Endothelial cell of umbilical vein (primary cell): Measurements from ENCODE around the gene FAM180A. TPM values are rescaled to one million over a fixed set of nuclear protein-coding genes. Genes with fewer than 3 reads are reported as not detected.

Experiments
- BruUV-seq: library from RNA; stranded (reverse); fragments of 400-500 nt; replicated peaks from 2 replicates; lab custom pipeline; 2021; lab: Mats Ljungman, UMichigan
- CTCF ChIA-PET: fragments of 300-600, 350-600 bp; sonication (Branson Sonifier 250); formaldehyde crosslinking; loops from one replicate; lab custom pipeline; 2021; ENCODE audit warnings: antibody characterized with exemption, inconsistent platforms; lab: Charles Lee
- POLR2A ChIA-PET: fragments of 300-600, 350-600 bp; sonication (Branson Sonifier 250); formaldehyde crosslinking; loops from one replicate; lab custom pipeline; 2021; ENCODE audit warnings: antibody characterized with exemption, inconsistent platforms; lab: Charles Lee
- DNase-seq: peaks from one replicate; pipeline ENCODE4 v3.0.0-alpha.2; 2011; ENCODE audit warnings: low read depth, low spot score
- FAIRE-seq: peaks from 2 replicates; lab custom pipeline; 2011; peaks lifted over from hg19 to GRCh38; lab: Jason Lieb, UNC
- H2AFZ ChIP-seq: 2 replicates; pipeline ENCODE4 v1.6.0; 2012; ENCODE audit warnings: low read depth, low read length, control low read depth, inconsistent platforms
- H3K27ac ChIP-seq: 2 replicates; pipeline ENCODE4 v1.5.1; 2011; ENCODE audit warnings: low read depth, mild to moderate bottlenecking, control low read depth, low read length, moderate library complexity; ENCODE audit not compliant: insufficient read depth
- H3K27me3 ChIP-seq, 2 experiments: 2 replicates each; pipeline versions ENCODE4 v1.6.0 to v1.6.1; 2011; ENCODE audit warnings: low read length in 2 of 2, mixed read lengths in 1 of 2; ENCODE audit not compliant: control insufficient read depth in 2 of 2, insufficient read depth in 2 of 2
- H3K36me3 ChIP-seq, 2 experiments: 2 replicates in 1 of 2; 3 replicates in 1 of 2; pipeline ENCODE4 v1.5.1; 2011; ENCODE audit warnings: low read length in 2 of 2, mild to moderate bottlenecking in 1 of 2, moderate library complexity in 1 of 2; ENCODE audit not compliant: control insufficient read depth in 2 of 2, insufficient read depth in 2 of 2; ENCODE audit errors: extremely low read depth in 1 of 2
- H3K4me1 ChIP-seq: 3 replicates; pipeline ENCODE4 v1.5.1; 2011; ENCODE audit warnings: mild to moderate bottlenecking, low read length; ENCODE audit not compliant: control insufficient read depth, insufficient read depth; ENCODE audit errors: extremely low read depth
- H3K4me2 ChIP-seq: 2 replicates; pipeline ENCODE4 v1.6.1; 2011; ENCODE audit warnings: low read length, control low read depth, mixed read lengths; ENCODE audit not compliant: insufficient read depth
- H3K4me3 ChIP-seq, 3 experiments: fragments of 200-600 bp in 1 of 3; sonication (generic), shearing (Covaris generic) in 1 of 3; replicated peaks in 1 of 3; 2 replicates each; pipeline ENCODE4 v1.5.1; 2011 to 2016; ENCODE audit warnings: control low read depth in 3 of 3, low read length in 3 of 3, mild to moderate bottlenecking in 2 of 3, inconsistent platforms in 1 of 3, low read depth in 1 of 3, moderate library complexity in 1 of 3; ENCODE audit not compliant: insufficient read depth in 1 of 3
- H3K79me2 ChIP-seq: 2 replicates; pipeline ENCODE4 v1.6.0; 2012; ENCODE audit warnings: low read length, inconsistent platforms; ENCODE audit not compliant: control insufficient read depth, insufficient read depth
- H3K9ac ChIP-seq: replicated peaks from 2 replicates; pipeline ENCODE3; 2011; ENCODE audit warnings: low read length, control low read depth; ENCODE audit not compliant: insufficient read depth; ENCODE audit errors: extremely low read depth
- H3K9me1 ChIP-seq: replicated peaks from 3 replicates; pipeline ENCODE4 v1.6.0; 2011; ENCODE audit warnings: mild to moderate bottlenecking, low read length; ENCODE audit not compliant: control insufficient read depth, insufficient read depth; ENCODE audit errors: extremely low read depth
- H3K9me3 ChIP-seq: replicated peaks from 2 replicates; pipeline ENCODE4 v1.5.1; 2012; ENCODE audit warnings: low read length, inconsistent platforms; ENCODE audit not compliant: control insufficient read depth, insufficient read depth
- H4K20me1 ChIP-seq: replicated peaks from 2 replicates; pipeline ENCODE3; 2011; ENCODE audit warnings: mild to moderate bottlenecking, low read length; ENCODE audit not compliant: control insufficient read depth, insufficient read depth; ENCODE audit errors: extremely low read depth
- CTCF ChIP-seq, 2 donors: IDR thresholded peaks; 1 replicate in 1 of 2; 2 replicates in 1 of 2; pipeline ENCODE4 v1.5.1; 2011; ENCODE audit warnings: low read length in 2 of 2, mild to moderate bottlenecking in 2 of 2, moderate library complexity in 2 of 2, control low read depth in 1 of 2, inconsistent platforms in 1 of 2, low read depth in 1 of 2; ENCODE audit not compliant: insufficient read depth in 1 of 2; ENCODE audit errors: extremely low read depth in 1 of 2
- EZH2 ChIP-seq: IDR thresholded peaks from 2 replicates; pipeline ENCODE4 v1.6.1; 2012; ENCODE audit warnings: borderline replicate concordance, low read depth, mild to moderate bottlenecking, moderate library complexity, low read length, inconsistent platforms; ENCODE audit not compliant: severe bottlenecking
- FOS ChIP-seq: IDR thresholded peaks from 2 replicates; pipeline ENCODE4 v1.6.1; 2011; ENCODE audit warnings: mild to moderate bottlenecking, low read length, moderate library complexity, borderline replicate concordance; ENCODE audit not compliant: insufficient read depth
- GATA2 ChIP-seq: IDR thresholded peaks from 2 replicates; pipeline ENCODE4 v1.7.0; 2011; ENCODE audit warnings: low read depth, mild to moderate bottlenecking, moderate library complexity, mixed read lengths, low read length; ENCODE audit not compliant: insufficient read length, insufficient read depth
- JUN ChIP-seq: IDR thresholded peaks from 2 replicates; pipeline ENCODE4 v1.6.1; 2011; ENCODE audit warnings: borderline replicate concordance, low read depth; ENCODE audit not compliant: insufficient read length, insufficient read depth
- MYC ChIP-seq: IDR thresholded peaks from one replicate; pipeline ENCODE4 v1.6.1; 2011; ENCODE audit warnings: mild to moderate bottlenecking, low read depth, low read length
- POLR2A ChIP-seq: IDR thresholded peaks from 2 replicates; pipeline ENCODE4 v1.6.1; 2012; ENCODE audit warnings: low read depth, mild to moderate bottlenecking, control low read depth, low read length
- POLR2AphosphoS5 ChIP-seq: IDR thresholded peaks from 2 replicates; pipeline ENCODE4 v1.6.1; 2012; ENCODE audit warnings: low read depth, mild to moderate bottlenecking, control low read depth, low read length, moderate library complexity; ENCODE audit not compliant: insufficient read depth
- dilution Hi-C: fragments of 300-500 bp; cut with MboI; formaldehyde crosslinking; loops from one replicate; pipeline ENCODE4 v1.15.0; 2019; ENCODE audit warnings: low sequenced_read_pairs; ENCODE audit not compliant: extremely low pct_ligation_motif_present
- intact Hi-C: fragments of 100-400 bp; cut with micrococcal nuclease; formaldehyde crosslinking; loops from one replicate; pipeline ENCODE4 v1.10.0; 2022
- polyA plus RNA-seq, 4 experiments: library from polyadenylated mRNA; depleted of rRNA in 3 of 4; stranded (reverse) in 3 of 4; unstranded in 1 of 4; fragments of >200 nt; gene quantifications; 2 replicates each; pipeline versions ENCODE4 v1.2.1 to v1.2.3, GENCODE V29; 2011 to 2012; ENCODE audit warnings: missing spikeins in 1 of 4
- total RNA-seq: library from RNA; stranded (reverse); gene quantifications from 2 replicates; pipeline ENCODE4 v1.2.3, GENCODE V29; 2021
- TF ChIP-seq, protein P1 (sequence below): IDR thresholded peaks from 2 replicates; pipeline ENCODE4 v1.6.1; 2011; ENCODE audit not compliant: insufficient read depth, insufficient read length

The FAM180A gene
- total and polyA plus RNA-seq, 2 donors (not counting 3 experiments of a cell fraction or from before 2014, with no cell fraction given), result not detected

DNA sequence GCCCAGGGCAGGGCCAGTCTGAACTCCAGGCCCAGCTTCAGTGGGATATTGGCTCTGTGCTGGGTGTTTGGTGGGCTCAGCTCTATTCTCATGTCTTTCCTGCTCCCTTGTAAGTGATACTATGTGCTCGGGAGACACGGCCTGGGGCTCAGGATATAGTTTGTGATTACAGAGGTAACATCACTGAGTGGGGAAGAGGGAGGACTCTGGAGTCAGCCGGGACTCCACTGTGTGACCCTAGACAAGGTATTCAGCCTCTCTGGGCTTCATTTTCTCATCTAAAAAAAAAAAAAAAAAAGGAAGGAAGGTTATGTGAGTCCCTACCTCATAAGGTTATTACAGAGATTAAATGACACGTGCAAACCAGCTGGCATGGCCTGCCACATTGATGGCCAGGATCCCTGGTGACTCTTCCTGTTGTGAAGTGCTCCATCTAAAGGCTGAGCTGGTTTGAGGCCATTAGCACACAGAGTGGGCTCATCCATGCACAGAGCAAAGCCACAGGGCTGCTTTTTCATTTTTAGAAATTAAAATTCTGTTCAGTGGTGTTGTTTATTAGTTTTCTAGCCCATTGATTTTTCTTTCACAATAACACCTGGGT, 36.3 kb downstream of the FAM180A start:
- ChIA-PET POLR2A (no interaction called here), CTCF (interaction anchor here (0.6 to 3.7 kb wide), 9 partner anchors 10 to 195 kb away, joined by 3 to 14 read pairs (median 3); no protein-coding TSS in a partner anchor)
- H3K27ac ChIP-seq, result peak overlapping the region; percentile 27
- no peaks in the 10 kb centered on the region for H3K27me3 ChIP-seq
- H2AFZ ChIP-seq, result peak overlapping the region; percentile 90
- no TSS peak for BruUV-seq
- no peak overlapping the region for H3K4me3 ChIP-seq
- H3K9ac ChIP-seq, result no peak overlapping the region
- no peaks in the 10 kb centered on the region for H3K9me3 ChIP-seq
- TF ChIP-seq, protein P1, sequence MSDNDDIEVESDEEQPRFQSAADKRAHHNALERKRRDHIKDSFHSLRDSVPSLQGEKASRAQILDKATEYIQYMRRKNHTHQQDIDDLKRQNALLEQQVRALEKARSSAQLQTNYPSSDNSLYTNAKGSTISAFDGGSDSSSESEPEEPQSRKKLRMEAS, result no peak
- TF ChIP-seq FOS (no peak), GATA2 (no peak), POLR2A (no peak), JUN (no peak), EZH2 (no peak), MYC (no peak), POLR2AphosphoS5 (no peak), CTCF (IDR thresholded peaks at IDR 0.05; ENCODE audit: extremely low read depth in 1 of 2, insufficient read depth in 1 of 2, low read depth in 1 of 2, low read length in 2 of 2) (no peak)
- no peaks in the 10 kb centered on the region for H3K9me1 ChIP-seq
- DNase-seq (no peak), FAIRE-seq (no peak)
- no peaks in the 10 kb centered on the region for H3K79me2 ChIP-seq
- intact Hi-C loops, result loop anchor here (1.0 to 5.0 kb wide), 3 partner anchors 35 to 85 kb away; partner anchors contain the start of gene FAM180A
- dilution Hi-C loops, result no loop called here
- no peaks in the 10 kb centered on the region for H3K36me3 ChIP-seq
- peak overlapping the region; percentile 50 for H3K4me2 ChIP-seq
- H4K20me1 ChIP-seq, result no peaks in the 10 kb centered on the region
- H3K4me1 ChIP-seq, result peaks cover 20% of the 10 kb centered on the region
